ENCODE results near the gene ZNHIT2. TPM values are rescaled to one million over a fixed set of nuclear protein-coding genes. Genes with fewer than 3 reads are reported as not detected.

ZNHIT2 gene
- total RNA-seq, 6 experiments from 2014 or later, result 4.9 to 15.7 (median 6.2) TPM

DNA sequence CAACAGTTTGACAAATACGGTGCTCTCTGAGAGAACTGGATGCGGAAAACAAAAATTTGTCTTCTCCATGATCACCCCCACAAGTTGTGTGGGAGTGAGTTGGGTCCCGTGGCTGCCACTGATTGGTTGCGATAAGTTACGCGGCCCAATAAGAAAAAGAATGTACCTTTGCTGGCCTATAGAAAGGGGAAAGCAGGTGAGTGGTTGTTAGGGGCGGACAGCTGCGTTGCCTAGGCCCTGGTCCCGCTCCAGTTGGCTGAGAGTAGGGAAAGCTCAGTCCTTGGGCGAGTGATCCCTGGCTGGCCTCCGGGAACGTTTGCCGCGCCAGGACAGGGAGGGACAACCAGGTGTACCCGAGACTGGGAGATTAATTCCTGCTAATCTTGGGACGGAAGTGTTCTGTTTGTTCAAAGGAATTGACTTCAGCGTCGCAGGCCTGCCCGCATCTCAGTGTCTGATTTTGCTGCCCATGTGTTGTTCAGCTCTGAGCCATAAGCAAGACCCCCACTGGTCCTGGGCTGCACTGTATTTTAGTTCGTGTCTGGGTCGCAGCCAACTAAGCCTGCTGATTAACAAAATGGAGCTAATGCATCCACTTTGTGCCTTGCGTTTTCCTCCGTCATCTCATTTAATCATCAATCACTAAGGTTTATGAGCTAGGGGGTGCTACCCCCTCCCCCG, 17.6 kb upstream of the ZNHIT2 start:
- TF ChIP-seq, protein P1, sequence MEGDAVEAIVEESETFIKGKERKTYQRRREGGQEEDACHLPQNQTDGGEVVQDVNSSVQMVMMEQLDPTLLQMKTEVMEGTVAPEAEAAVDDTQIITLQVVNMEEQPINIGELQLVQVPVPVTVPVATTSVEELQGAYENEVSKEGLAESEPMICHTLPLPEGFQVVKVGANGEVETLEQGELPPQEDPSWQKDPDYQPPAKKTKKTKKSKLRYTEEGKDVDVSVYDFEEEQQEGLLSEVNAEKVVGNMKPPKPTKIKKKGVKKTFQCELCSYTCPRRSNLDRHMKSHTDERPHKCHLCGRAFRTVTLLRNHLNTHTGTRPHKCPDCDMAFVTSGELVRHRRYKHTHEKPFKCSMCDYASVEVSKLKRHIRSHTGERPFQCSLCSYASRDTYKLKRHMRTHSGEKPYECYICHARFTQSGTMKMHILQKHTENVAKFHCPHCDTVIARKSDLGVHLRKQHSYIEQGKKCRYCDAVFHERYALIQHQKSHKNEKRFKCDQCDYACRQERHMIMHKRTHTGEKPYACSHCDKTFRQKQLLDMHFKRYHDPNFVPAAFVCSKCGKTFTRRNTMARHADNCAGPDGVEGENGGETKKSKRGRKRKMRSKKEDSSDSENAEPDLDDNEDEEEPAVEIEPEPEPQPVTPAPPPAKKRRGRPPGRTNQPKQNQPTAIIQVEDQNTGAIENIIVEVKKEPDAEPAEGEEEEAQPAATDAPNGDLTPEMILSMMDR (IDR thresholded peaks at IDR 0.05), result no peak
- TF ChIP-seq POLR2A (IDR thresholded peaks at IDR 0.05), result no peak
- Histone ChIP-seq H3K27me3 (no peaks in the 10 kb centered on the region), H3K36me3 (peaks cover 0 to 29% (median 16%) of the 10 kb centered on the region in 4 donors), H3K27ac (peak overlapping the region; percentile 96 to 99 (median 97)), H3K9me3 (no peaks in the 10 kb centered on the region), H3K4me1 (peaks cover 0 to 25% (median 11%) of the 10 kb centered on the region in 4 donors), H3K4me3 (peak overlapping the region; percentile 92 to 99 (median 99))
- DNase-seq (peak; percentile 95 to 98 (median 97)), ATAC-seq (peak; percentile 80 to 86 (median 82))
- intact Hi-C loops (cut with DNase I), result loop anchor here in 1 of 2 donors (10.0 kb wide), 1 partner anchor 120 kb away; no protein-coding TSS in a partner anchor
- 4% methylated on average over 20 of the region's 24 CpGs for WGBS (ENCODE audit: insufficient coverage, low coverage, low lambda C conversion rate, missing lambda C conversion rate)

GRCh38 chr11:65134240-65134951, 16.9 kb upstream of the ZNHIT2 start, which contains the start of gene SYVN1:
Gene SYVN1 (minus strand): TSS chr11:65134519. CDS start chr11:65133601, 918 bp downstream.
- Histone ChIP-seq H3K4me1 (peaks cover 0 to 25% (median 11%) of the 10 kb centered on the region in 4 donors), H3K27me3 (no peaks in the 10 kb centered on the region), H3K36me3 (peaks cover 4 to 36% (median 21%) of the 10 kb centered on the region in 4 donors), H3K9me3 (no peaks in the 10 kb centered on the region), H3K4me3 (peak within 1 kb of the TSS; percentile 92 to 99 (median 99)), H3K27ac (peak within 1 kb of the TSS; percentile 96 to 99 (median 97))
- ATAC-seq (peak; percentile 83 to 90 (median 86)), DNase-seq (peak; percentile 94 to 96 (median 95))
- TF ChIP-seq POLR2A (IDR thresholded peaks at IDR 0.05), result peak; percentile 97
- TF ChIP-seq, protein P1 (IDR thresholded peaks at IDR 0.05), result no peak
- under 1% methylated on average over 27 of the region's 60 CpGs for WGBS (ENCODE audit: insufficient coverage, low coverage, low lambda C conversion rate, missing lambda C conversion rate)
- intact Hi-C loops (cut with DNase I), result loop anchor here in 1 of 2 donors (10.0 kb wide), 1 partner anchor 120 kb away; no protein-coding TSS in a partner anchor

DNA sequence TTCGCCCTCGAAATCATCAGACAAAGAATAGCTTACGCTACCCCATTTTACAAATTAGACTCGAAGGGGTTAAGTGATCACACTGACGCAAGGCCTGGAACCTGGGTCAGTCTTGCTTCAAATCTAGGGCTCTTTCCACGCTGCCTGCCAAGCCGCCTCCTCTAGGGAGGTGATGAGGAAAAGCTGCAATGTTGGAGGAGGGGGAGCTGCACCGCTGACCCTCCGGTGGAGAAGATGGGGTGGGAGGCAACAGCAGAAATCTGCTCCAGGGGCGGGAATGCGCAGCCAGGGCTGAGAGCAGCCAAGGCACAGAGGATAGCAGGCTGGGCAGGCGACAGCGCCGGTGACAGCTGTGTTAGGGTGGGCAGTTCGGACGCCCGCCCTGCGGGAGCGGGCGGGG, 16.2 kb upstream of the ZNHIT2 start:
- H3K4me1 ChIP-seq, result peaks cover 0 to 25% (median 11%) of the 10 kb centered on the region in 4 donors
- peak overlapping the region; percentile 92 to 99 (median 99) for H3K4me3 ChIP-seq
- DNase-seq (peak; percentile 40 to 79 (median 71)), ATAC-seq (peak in 2 of 4 donors; percentile 1 to 30)
- TF ChIP-seq, protein P1 (IDR thresholded peaks at IDR 0.05), result no peak
- no peak for TF ChIP-seq POLR2A (IDR thresholded peaks at IDR 0.05)
- no peaks in the 10 kb centered on the region for H3K27me3 ChIP-seq
- peaks cover 7 to 43% (median 27%) of the 10 kb centered on the region in 4 donors for H3K36me3 ChIP-seq
- no peaks in the 10 kb centered on the region for H3K9me3 ChIP-seq
- WGBS (ENCODE audit: insufficient coverage, low coverage, low lambda C conversion rate, missing lambda C conversion rate), result 0% methylated on average over 9 of the region's 20 CpGs
- intact Hi-C loops (cut with DNase I), result loop anchor here in 1 of 2 donors (10.0 kb wide), 1 partner anchor 121 kb away; no protein-coding TSS in a partner anchor
- peak overlapping the region; percentile 96 to 99 (median 97) for H3K27ac ChIP-seq

DNA sequence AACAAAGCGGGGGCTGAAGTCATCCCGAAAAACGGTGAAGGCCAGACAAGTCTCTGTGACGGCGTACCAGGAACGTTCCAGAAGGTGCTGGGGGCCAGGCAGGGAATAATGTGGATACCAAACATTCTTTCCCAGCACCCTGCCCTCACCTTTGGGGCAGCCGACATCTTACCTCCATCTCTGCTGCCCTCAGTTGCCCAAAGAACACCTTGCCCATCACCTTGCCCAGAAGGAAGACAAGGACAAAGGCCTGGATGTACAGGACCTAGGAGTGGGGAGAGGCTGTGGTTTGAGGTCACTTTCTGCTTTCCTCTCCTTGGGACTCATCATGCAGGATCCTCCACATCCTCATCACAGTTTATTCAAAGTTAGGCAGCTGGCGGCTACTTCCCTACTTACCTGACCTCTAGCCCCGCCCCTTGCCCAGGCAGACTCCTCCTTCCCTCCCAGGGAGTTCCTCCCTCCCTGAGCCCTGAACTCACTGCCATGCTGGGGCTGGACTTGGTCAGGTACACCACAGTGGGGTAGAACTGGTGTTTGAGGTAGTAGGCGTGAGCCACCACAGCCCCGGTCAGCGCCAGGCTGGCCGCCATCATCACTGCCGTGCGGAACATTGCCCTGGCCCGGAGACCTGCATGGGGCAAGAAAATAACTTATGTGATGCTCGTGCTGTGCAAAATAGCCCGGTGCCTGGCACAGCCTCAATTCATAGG, 15.6 kb upstream of the ZNHIT2 start:
- intact Hi-C loops (cut with DNase I), result loop anchor here in 1 of 2 donors (10.0 kb wide), 1 partner anchor 122 kb away; no protein-coding TSS in a partner anchor
- 46% methylated on average over 10 of the region's 18 CpGs for WGBS (ENCODE audit: insufficient coverage, low coverage, low lambda C conversion rate, missing lambda C conversion rate)
- peaks cover 0 to 25% (median 11%) of the 10 kb centered on the region in 4 donors for H3K4me1 ChIP-seq
- peak overlapping the region in 2 of 3 donors; percentile 96 to 97 for H3K27ac ChIP-seq
- peak overlapping the region; percentile 92 to 99 (median 99) for H3K4me3 ChIP-seq
- peak; percentile 49 to 60 (median 50) for ATAC-seq
- DNase-seq, result peak; percentile 86 to 90 (median 90)
- H3K9me3 ChIP-seq, result no peaks in the 10 kb centered on the region
- H3K27me3 ChIP-seq, result no peaks in the 10 kb centered on the region
- TF ChIP-seq, protein P1 (IDR thresholded peaks at IDR 0.05), result no peak
- TF ChIP-seq POLR2A (IDR thresholded peaks at IDR 0.05), result peak; percentile 50
- H3K36me3 ChIP-seq, result peaks cover 7 to 48% (median 30%) of the 10 kb centered on the region in 4 donors
